ENCODE results near the gene ENDOV.

DNA sequence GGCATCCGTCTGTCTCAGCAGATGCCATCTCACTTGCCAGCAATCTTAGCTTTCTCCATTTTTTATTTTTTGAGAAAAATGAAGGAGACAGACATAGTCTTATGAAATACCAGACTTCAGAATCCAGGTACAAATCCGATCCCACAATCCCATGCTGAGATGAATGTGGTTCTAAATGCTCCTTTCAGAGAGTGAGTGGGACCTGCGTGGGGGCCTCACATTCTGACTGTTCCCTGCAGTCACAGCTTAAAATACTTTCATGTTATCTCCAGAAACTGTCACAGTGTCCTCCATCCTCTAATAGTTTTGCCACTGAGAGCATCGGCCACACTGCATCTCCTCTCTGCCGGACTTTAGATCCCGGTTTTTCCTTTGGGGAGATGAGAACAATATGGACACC, 34.9 kb upstream of the ENDOV start:
- no peak for TF ChIP-seq POLR2A (IDR thresholded peaks at IDR 0.05; ENCODE audit: low read depth, low read length)
- TF ChIP-seq, protein P1, sequence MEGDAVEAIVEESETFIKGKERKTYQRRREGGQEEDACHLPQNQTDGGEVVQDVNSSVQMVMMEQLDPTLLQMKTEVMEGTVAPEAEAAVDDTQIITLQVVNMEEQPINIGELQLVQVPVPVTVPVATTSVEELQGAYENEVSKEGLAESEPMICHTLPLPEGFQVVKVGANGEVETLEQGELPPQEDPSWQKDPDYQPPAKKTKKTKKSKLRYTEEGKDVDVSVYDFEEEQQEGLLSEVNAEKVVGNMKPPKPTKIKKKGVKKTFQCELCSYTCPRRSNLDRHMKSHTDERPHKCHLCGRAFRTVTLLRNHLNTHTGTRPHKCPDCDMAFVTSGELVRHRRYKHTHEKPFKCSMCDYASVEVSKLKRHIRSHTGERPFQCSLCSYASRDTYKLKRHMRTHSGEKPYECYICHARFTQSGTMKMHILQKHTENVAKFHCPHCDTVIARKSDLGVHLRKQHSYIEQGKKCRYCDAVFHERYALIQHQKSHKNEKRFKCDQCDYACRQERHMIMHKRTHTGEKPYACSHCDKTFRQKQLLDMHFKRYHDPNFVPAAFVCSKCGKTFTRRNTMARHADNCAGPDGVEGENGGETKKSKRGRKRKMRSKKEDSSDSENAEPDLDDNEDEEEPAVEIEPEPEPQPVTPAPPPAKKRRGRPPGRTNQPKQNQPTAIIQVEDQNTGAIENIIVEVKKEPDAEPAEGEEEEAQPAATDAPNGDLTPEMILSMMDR (IDR thresholded peaks at IDR 0.05; ENCODE audit: extremely low read depth in 1 of 2, insufficient read depth in 1 of 2, low read depth in 1 of 2, low read length in 2 of 2): no peak
- TF ChIP-seq FOS (IDR thresholded peaks at IDR 0.05; ENCODE audit: borderline replicate concordance, insufficient read depth, low read length): no peak
- TF ChIP-seq MYC (IDR thresholded peaks at IDR 0.05; ENCODE audit: low read depth, low read length): no peak
- no peak for TF ChIP-seq EZH2 (IDR thresholded peaks at IDR 0.05; ENCODE audit: borderline replicate concordance, low read depth, low read length, severe bottlenecking)
- TF ChIP-seq POLR2AphosphoS5 (IDR thresholded peaks at IDR 0.05; ENCODE audit: insufficient read depth, low read depth, low read length): no peak
- TF ChIP-seq JUN (IDR thresholded peaks at IDR 0.05; ENCODE audit: borderline replicate concordance, insufficient read depth, insufficient read length, low read depth): no peak
- TF ChIP-seq MAX (IDR thresholded peaks at IDR 0.05; ENCODE audit: insufficient read depth, insufficient read length): no peak
- TF ChIP-seq GATA2 (IDR thresholded peaks at IDR 0.05; ENCODE audit: insufficient read depth, insufficient read length, low read depth, low read length): no peak

Data from endothelial cell of umbilical vein (primary cell).